ENCODE measurements around the gene PRKD1.

The PRKD1 gene

DNA sequence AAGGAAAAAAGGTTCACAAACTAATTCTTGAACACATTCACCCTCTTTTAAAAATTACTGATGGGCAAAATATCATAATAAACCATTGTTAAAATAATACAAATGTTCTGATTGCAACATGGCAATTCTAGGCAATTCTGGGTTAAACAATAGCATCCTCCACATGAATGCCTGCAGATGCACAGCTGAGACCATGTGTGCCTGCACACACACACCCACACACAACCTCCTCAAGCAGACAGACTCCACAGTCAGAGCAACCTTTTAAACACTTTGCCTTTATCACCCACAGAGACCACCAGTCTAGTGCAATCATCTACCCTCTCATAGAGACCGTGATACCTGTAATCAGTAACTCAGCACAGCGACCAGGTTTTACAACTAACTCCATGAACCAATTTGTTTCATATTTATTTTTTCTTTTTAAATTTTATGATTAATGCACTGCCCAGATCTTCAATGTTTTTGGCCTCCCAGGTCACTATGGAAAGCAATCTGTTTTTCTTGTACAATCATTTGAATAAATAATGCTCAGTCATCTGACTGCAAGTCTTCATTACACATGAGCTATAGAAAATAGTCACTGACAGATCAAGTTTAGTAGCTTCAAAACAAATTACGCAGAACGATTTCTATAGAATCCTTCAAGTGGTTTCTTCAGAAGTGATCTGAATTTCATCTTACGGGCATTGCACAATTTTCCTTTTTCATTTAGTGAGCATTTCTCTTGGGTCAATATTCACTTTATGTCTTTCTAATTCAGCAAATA is 105.8 kb downstream of the PRKD1 start:
- TF ChIP-seq, protein P1, sequence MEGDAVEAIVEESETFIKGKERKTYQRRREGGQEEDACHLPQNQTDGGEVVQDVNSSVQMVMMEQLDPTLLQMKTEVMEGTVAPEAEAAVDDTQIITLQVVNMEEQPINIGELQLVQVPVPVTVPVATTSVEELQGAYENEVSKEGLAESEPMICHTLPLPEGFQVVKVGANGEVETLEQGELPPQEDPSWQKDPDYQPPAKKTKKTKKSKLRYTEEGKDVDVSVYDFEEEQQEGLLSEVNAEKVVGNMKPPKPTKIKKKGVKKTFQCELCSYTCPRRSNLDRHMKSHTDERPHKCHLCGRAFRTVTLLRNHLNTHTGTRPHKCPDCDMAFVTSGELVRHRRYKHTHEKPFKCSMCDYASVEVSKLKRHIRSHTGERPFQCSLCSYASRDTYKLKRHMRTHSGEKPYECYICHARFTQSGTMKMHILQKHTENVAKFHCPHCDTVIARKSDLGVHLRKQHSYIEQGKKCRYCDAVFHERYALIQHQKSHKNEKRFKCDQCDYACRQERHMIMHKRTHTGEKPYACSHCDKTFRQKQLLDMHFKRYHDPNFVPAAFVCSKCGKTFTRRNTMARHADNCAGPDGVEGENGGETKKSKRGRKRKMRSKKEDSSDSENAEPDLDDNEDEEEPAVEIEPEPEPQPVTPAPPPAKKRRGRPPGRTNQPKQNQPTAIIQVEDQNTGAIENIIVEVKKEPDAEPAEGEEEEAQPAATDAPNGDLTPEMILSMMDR (IDR thresholded peaks at IDR 0.05; ENCODE audit: low read depth, low read length, missing control alignments): no peak
- H3K4me3 ChIP-seq (ENCODE audit: low read depth, low read length): no peak overlapping the region
- DNase-seq (ENCODE audit: low read depth): no peak
- in situ Hi-C loops (cut with HindIII; ENCODE audit: low sequenced_read_pairs): no loop called here

DNA sequence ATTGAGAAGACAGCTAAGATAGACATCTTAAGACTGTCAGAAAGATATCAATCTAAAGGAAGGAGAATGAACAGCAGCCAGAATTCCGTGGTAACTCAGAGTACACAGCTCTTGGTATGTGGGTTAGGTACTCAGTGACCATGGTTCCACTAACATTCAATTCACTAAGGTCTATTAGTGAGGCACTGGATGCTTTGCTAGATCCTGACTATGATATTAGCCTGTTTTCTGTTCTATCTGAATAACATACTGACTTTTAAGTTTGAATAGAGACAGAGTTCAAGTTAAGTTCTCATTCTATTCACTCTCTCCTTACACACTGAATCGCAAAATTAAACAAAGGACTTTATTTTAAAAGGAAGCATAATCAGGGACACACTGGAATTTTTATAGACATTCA is 106.4 kb downstream of the PRKD1 start:
- in situ Hi-C loops (cut with HindIII; ENCODE audit: low sequenced_read_pairs): no loop called here
- no peak for DNase-seq (ENCODE audit: low read depth)
- TF ChIP-seq, protein P1 (IDR thresholded peaks at IDR 0.05; ENCODE audit: low read depth, low read length, missing control alignments): no peak
- no peak overlapping the region for H3K4me3 ChIP-seq (ENCODE audit: low read depth, low read length)

DNA sequence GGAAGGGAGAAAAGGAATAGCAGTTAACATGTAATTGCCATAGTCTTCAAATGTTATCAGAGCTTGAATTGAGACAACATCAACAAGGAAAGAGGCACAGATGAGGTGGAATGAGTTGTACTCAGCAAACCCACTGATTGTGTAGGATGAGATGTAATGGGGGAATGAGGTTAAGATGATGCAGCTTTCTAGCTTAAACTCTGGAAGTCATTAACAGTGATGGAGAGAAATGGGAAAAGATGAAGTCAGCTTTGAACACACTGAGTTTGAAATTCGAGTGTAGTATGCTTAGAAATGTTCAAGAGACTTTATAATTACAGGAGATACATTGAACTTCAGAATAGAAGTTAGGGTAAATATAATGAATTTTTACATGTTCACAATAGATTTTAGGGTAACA is 106.9 kb downstream of the PRKD1 start:
- in situ Hi-C loops (cut with HindIII; ENCODE audit: low sequenced_read_pairs): no loop called here
- TF ChIP-seq, protein P1 (IDR thresholded peaks at IDR 0.05; ENCODE audit: low read depth, low read length, missing control alignments): no peak
- H3K4me3 ChIP-seq (ENCODE audit: low read depth, low read length): no peak overlapping the region
- DNase-seq (ENCODE audit: low read depth): no peak

DNA sequence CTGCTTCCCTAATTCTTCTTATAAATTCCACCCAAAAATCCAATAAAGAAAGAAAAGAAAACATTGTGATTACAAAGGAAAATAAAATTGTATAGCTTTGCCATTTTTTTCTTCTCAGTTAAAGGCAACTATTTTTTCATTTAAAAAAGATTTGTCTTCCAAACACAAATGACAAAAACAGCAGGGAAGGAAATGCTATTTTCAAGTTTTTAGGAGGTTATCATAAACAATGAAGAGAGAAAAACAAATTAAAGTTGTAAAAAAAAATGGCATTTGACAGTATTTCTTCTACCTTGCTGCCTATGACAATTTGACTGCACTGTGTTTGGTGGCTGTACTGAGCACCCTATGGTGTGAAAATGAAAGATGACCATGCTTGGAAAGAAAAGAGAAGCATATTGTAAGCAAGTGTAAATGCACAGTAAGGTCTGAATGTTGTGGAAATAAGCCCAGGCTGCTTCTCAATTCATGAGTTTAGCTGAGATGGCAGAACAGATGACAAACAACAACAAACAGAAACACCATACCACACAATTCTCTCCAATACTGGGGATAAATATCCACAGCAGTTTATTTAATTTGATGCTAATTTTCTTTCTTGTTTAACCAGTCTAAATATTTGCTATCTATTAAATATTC is 109.8 kb downstream of the PRKD1 start:
- no peak overlapping the region for H3K4me3 ChIP-seq (ENCODE audit: low read depth, low read length)
- TF ChIP-seq, protein P1 (IDR thresholded peaks at IDR 0.05; ENCODE audit: low read depth, low read length, missing control alignments): no peak
- no peak for DNase-seq (ENCODE audit: low read depth)
- in situ Hi-C loops (cut with HindIII; ENCODE audit: low sequenced_read_pairs): no loop called here

DNA sequence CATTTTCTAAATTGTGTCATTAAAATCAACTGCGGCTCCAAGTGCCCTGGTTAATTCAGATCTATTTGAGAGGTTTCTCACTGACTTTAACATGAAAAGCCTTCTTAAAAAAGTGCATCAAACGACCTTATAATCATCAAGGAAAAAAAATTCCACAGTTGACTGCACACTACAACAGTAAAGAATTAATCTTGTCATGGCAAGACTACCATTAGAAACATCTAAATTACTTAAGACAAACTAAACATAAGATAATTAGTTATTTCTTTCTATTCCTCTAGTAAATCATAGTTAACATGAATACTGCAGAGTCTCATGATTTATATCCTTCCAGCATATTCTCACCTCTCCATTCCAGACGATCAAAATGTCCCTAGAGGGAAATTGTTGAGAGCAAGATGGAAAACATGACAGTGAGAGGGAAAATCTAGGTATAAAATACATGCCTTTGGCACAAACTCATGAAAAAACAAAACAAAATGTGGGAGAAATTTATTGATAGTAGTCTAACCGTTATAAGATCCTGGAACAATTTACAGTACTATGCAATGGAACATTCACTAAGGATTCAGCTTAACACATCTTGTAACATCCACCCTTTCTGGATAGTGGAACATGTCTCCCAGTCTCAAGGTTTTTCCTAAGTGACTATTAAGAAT is 112.5 kb downstream of the PRKD1 start:
- in situ Hi-C loops (cut with HindIII; ENCODE audit: low sequenced_read_pairs): no loop called here
- H3K4me3 ChIP-seq (ENCODE audit: low read depth, low read length): no peak overlapping the region
- DNase-seq (ENCODE audit: low read depth): no peak
- TF ChIP-seq, protein P1 (IDR thresholded peaks at IDR 0.05; ENCODE audit: low read depth, low read length, missing control alignments): no peak

DNA sequence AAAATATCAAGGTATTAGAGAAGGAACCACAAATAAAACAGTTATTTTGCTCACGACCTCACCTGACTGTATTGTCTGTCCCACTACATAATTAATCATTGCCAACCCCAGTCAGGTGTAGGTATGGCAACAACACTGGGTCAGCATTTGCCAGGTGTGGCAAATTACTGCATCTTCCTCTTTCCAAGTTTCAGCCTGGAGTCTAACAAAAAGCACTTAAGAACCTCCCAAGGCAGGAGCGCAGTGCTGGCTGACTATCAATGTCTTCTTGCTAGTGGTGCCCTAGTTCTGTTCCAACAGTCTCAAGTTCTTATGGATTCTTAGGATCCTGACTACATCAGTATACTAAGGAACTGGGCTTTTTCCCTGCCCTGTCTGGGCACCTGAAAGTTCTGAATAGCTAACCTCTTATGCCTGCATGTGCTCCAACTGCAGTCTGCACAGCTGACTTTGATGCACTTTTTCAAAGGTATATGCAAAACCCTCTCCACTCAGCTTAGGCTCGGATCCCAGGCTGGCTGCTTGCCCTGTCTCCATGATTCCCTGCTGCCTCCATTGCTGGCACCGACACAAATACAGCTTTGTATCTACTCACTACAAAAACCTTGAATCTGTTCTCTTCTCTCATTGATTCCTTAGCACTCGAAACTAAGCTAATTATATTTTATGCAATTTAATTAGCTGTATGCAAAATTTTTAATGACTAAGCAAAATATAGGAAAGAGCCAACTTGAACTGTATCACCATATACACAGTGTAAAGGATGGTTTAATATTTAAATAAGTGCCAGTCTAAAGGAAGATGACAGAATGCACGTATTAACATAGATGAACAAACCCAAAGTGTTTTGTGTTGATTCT is 113.3 kb downstream of the PRKD1 start:
- peak; percentile 85 for DNase-seq (ENCODE audit: low read depth)
- in situ Hi-C loops (cut with HindIII; ENCODE audit: low sequenced_read_pairs): no loop called here
- no peak overlapping the region for H3K4me3 ChIP-seq (ENCODE audit: low read depth, low read length)
- TF ChIP-seq, protein P1 (IDR thresholded peaks at IDR 0.05; ENCODE audit: low read depth, low read length, missing control alignments): no peak
